ENCODE results near the gene USP20.

The USP20 gene

DNA sequence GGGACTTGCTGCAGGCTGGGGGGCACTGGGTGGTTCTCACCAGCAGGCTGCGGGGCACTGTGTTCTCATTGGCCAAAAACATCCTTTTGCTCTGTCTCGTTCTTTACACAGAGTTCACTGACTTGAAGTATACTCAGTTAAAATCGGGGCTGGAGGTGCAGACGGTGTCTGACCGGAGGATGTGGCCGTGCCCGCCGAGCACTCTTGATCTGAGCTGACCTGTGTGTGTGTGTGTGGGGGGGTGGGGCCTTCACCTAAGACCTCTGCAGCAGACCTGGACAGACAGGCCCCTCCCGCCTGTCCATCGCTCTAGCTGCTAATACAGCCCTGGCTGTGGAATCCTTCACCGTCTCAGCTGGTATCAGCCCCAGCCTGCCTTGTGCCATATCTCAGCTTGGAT is 25.1 kb upstream of the USP20 start:
- no peak overlapping the region for H3K4me3 ChIP-seq (ENCODE audit: low read length)

DNA sequence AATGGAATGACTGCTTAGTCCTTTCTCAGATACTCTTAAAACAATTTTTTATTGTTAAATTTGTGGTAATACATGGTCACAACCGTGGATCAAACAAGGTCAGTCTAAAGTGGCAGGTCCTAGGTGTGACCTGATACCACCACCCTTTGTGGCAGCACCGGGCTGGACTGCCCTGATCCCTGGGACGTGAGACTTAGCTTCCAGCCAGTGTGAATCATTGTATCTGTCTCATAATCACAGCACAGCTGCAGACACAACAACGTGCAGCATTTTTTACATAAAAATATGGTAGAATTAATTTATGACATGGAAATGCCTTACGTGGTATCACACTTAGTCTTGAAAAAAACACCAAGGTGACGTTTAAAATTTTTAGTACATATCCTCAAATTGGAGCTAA is 24.5 kb upstream of the USP20 start:
- Histone ChIP-seq H3K9me3 (ENCODE audit: control insufficient read depth, low read depth, low read length) (no peaks in the 10 kb centered on the region), H3K9ac (ENCODE audit: low read length) (no peak overlapping the region), H3K4me1 (ENCODE audit: control insufficient read depth, low read depth, low read length) (no peaks in the 10 kb centered on the region), H3K4me3 (ENCODE audit: low read length) (no peak overlapping the region), H3K27me3 (ENCODE audit: control insufficient read depth, insufficient read depth, low read length) (no peaks in the 10 kb centered on the region), H3K36me3 (ENCODE audit: control insufficient read depth, low read depth, low read length) (peaks cover 46% of the 10 kb centered on the region), H3K27ac (ENCODE audit: low read length) (no peak overlapping the region)

More for the DNA sequence above, 25.1 kb upstream of the USP20 start:
- H3K4me1 ChIP-seq (ENCODE audit: control insufficient read depth, low read depth, low read length) = no peaks in the 10 kb centered on the region
- no peak overlapping the region for H3K9ac ChIP-seq (ENCODE audit: low read length)
- peaks cover 44% of the 10 kb centered on the region for H3K36me3 ChIP-seq (ENCODE audit: control insufficient read depth, low read depth, low read length)
- no peaks in the 10 kb centered on the region for H3K27me3 ChIP-seq (ENCODE audit: control insufficient read depth, insufficient read depth, low read length)
- H3K27ac ChIP-seq (ENCODE audit: low read length) = no peak overlapping the region
- no peaks in the 10 kb centered on the region for H3K9me3 ChIP-seq (ENCODE audit: control insufficient read depth, low read depth, low read length)

DNA sequence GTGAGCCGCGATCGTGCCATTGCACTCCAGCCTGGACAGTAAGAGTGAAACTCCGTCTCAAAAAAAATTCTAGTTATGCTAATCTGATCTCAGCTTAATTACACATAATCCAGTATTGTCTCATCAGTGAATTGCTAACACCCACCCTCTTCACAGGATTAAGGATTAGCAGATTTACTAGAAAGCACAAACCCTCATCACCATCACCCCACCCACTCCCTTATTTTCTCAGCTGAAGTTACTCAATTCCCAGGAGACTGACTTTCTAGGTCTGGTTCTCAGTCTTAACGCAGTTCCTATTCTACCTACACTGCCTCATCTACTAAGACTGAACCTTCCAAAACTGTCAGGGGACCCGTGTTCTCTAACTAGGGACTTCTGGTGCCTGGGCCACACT is 23.3 kb upstream of the USP20 start:
- no peak overlapping the region for H3K9ac ChIP-seq (ENCODE audit: low read length)

DNA sequence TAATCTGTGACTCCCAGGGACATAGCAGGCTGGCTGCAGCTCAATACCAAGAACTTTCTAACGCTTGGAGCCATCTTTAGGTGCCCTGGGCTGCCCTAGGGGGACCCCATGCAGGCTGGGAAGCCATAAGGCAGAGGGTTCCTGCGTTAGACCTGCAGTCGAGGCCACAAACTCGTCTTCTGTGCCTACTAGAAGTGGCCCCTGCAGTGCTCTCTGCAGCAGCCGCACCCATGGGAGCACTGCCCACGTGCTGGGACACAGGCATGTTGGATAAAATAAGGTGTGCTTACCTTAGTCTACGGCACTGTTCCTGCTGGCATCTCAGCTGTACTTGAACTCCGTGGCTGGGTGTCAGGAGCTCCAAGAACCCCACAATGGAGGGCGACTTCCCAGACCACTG is 22.9 kb upstream of the USP20 start:
- Histone ChIP-seq H3K36me3 (ENCODE audit: control insufficient read depth, low read depth, low read length) (peaks cover 58% of the 10 kb centered on the region), H3K4me1 (ENCODE audit: control insufficient read depth, low read depth, low read length) (no peaks in the 10 kb centered on the region), H3K9ac (ENCODE audit: low read length) (no peak overlapping the region), H3K9me3 (ENCODE audit: control insufficient read depth, low read depth, low read length) (no peaks in the 10 kb centered on the region), H3K27me3 (ENCODE audit: control insufficient read depth, insufficient read depth, low read length) (no peaks in the 10 kb centered on the region), H3K4me3 (ENCODE audit: low read length) (no peak overlapping the region), H3K27ac (ENCODE audit: low read length) (no peak overlapping the region)

More for the DNA sequence above, 23.3 kb upstream of the USP20 start:
- no peaks in the 10 kb centered on the region for H3K27me3 ChIP-seq (ENCODE audit: control insufficient read depth, insufficient read depth, low read length)
- H3K36me3 ChIP-seq (ENCODE audit: control insufficient read depth, low read depth, low read length) = peaks cover 55% of the 10 kb centered on the region
- no peaks in the 10 kb centered on the region for H3K9me3 ChIP-seq (ENCODE audit: control insufficient read depth, low read depth, low read length)
- H3K4me3 ChIP-seq (ENCODE audit: low read length) = no peak overlapping the region
- no peak overlapping the region for H3K27ac ChIP-seq (ENCODE audit: low read length)
- H3K4me1 ChIP-seq (ENCODE audit: control insufficient read depth, low read depth, low read length) = no peaks in the 10 kb centered on the region

DNA sequence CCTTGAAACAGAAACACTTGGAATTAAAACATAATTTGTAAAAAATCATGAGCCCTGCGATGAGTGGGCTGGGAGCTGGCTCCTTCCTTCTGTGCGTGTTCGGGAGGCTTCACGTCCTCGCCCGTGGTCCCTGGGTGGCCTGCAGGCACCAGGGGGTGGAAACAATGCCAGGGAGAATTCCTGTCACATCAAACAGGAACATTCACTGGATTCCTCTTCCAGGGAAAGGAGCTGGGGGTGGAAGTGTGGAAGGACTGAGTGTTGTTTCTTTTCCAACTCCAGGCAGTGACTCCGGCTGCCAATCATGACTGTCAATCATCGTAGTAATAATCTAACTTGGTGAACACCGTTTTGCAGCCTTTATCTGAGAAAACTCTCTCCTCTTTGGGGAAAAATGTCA is 21.6 kb upstream of the USP20 start:
- no peaks in the 10 kb centered on the region for H3K27me3 ChIP-seq (ENCODE audit: control insufficient read depth, insufficient read depth, low read length)
- H3K27ac ChIP-seq (ENCODE audit: low read length) = no peak overlapping the region
- no peak overlapping the region for H3K4me3 ChIP-seq (ENCODE audit: low read length)
- H3K36me3 ChIP-seq (ENCODE audit: control insufficient read depth, low read depth, low read length) = peaks cover 64% of the 10 kb centered on the region
- H3K9ac ChIP-seq (ENCODE audit: low read length) = no peak overlapping the region
- no peaks in the 10 kb centered on the region for H3K4me1 ChIP-seq (ENCODE audit: control insufficient read depth, low read depth, low read length)
- no peaks in the 10 kb centered on the region for H3K9me3 ChIP-seq (ENCODE audit: control insufficient read depth, low read depth, low read length)

DNA sequence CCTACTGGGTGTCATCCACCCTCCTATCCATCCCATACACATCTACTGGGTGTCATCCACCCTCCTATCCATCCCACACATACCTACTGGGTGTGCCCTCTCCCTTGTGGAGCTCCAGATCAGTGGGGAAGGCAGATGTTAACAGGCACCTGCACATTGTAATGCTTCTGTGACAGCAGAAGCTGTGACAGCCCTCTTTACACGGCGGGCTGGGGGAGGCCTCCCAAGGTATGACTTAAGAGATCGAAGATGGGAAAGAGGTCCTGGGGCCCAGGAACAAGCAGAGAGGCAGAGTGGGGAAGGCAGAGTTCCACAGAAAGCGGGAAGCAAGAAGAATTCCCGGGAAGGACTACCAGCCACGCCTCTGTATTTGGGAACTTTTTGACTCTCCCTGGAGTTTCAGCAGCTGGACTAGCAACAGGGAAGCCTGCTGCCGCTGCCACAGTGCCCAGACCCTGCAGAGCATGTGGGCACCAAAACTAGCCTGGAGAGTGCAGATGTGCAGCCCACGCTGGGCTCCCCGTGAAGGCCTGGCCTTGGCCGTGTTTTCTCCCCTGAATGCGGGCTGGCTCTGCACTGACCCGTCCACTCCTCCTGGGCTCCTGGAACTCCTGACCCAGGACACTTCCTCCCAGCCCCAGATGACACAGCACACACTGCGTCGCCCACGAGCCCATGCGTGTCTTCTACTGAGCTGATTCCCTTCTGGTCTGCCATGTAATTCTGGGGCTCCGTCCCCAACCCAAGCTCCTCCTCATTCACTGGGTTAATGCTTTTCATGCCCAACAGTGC is 20.6 kb upstream of the USP20 start:
- H3K27me3 ChIP-seq (ENCODE audit: control insufficient read depth, insufficient read depth, low read length) = no peaks in the 10 kb centered on the region
- H3K4me1 ChIP-seq (ENCODE audit: control insufficient read depth, low read depth, low read length) = no peaks in the 10 kb centered on the region
- H3K27ac ChIP-seq (ENCODE audit: low read length) = no peak overlapping the region
- peaks cover 58% of the 10 kb centered on the region for H3K36me3 ChIP-seq (ENCODE audit: control insufficient read depth, low read depth, low read length)
- H3K4me3 ChIP-seq (ENCODE audit: low read length) = no peak overlapping the region
- no peaks in the 10 kb centered on the region for H3K9me3 ChIP-seq (ENCODE audit: control insufficient read depth, low read depth, low read length)
- H3K9ac ChIP-seq (ENCODE audit: low read length) = no peak overlapping the region

DNA sequence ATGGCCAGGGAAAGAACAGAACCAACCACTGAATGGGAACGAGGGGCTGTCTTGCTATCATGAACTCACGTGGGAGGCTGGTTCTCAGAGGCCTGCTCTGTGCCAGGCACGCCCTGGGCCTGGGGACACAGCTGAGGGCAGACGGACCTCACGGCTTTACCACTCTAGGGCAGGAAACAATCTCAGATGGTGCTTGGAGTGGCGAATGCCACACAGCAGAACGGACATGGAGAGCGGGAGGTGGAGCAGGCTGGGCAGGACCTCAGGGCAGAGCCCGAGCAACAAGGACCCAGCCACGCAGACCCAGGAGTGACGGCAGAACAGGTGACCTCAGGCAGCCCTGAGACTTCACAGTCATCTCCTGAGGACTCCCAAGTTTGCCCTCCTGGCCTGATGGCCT is 20.0 kb upstream of the USP20 start:
- Histone ChIP-seq H3K9ac (ENCODE audit: low read length) (no peak overlapping the region), H3K27ac (ENCODE audit: low read length) (no peak overlapping the region), H3K4me1 (ENCODE audit: control insufficient read depth, low read depth, low read length) (no peaks in the 10 kb centered on the region), H3K4me3 (ENCODE audit: low read length) (no peak overlapping the region), H3K9me3 (ENCODE audit: control insufficient read depth, low read depth, low read length) (no peaks in the 10 kb centered on the region), H3K27me3 (ENCODE audit: control insufficient read depth, insufficient read depth, low read length) (no peaks in the 10 kb centered on the region), H3K36me3 (ENCODE audit: control insufficient read depth, low read depth, low read length) (peaks cover 59% of the 10 kb centered on the region)

- Histone ChIP-seq H3K27me3 (ENCODE audit: control insufficient read depth, insufficient read depth, low read length) (no peaks in the 10 kb centered on the region), H3K36me3 (ENCODE audit: control insufficient read depth, low read depth, low read length) (peaks cover 62% of the 10 kb centered on the region), H3K4me1 (ENCODE audit: control insufficient read depth, low read depth, low read length) (no peaks in the 10 kb centered on the region)
These were observed 18.5 kb upstream of the USP20 start for GRCh38 chr9:129816501-129817435.

GRCh38 chr9:129822898-129823541 is 12.2 kb upstream of the USP20 start:
- Histone ChIP-seq H3K9me3 (ENCODE audit: control insufficient read depth, low read depth, low read length) (no peaks in the 10 kb centered on the region), H3K27me3 (ENCODE audit: control insufficient read depth, insufficient read depth, low read length) (no peaks in the 10 kb centered on the region), H3K36me3 (ENCODE audit: control insufficient read depth, low read depth, low read length) (peaks cover 40% of the 10 kb centered on the region), H3K4me3 (ENCODE audit: low read length) (peak overlapping the region; percentile 62), H3K4me1 (ENCODE audit: control insufficient read depth, low read depth, low read length) (no peaks in the 10 kb centered on the region), H3K9ac (ENCODE audit: low read length) (no peak overlapping the region), H3K27ac (ENCODE audit: low read length) (no peak overlapping the region)

More at GRCh38 chr9:129816501-129817435, 18.5 kb upstream of the USP20 start:
- H3K4me3 ChIP-seq (ENCODE audit: low read length) = no peak overlapping the region
- no peaks in the 10 kb centered on the region for H3K9me3 ChIP-seq (ENCODE audit: control insufficient read depth, low read depth, low read length)
- H3K9ac ChIP-seq (ENCODE audit: low read length) = no peak overlapping the region
- H3K27ac ChIP-seq (ENCODE audit: low read length) = no peak overlapping the region

GRCh38 chr9:129823542-129823934 is 11.7 kb upstream of the USP20 start:
- H3K4me1 ChIP-seq (ENCODE audit: control insufficient read depth, low read depth, low read length) = no peaks in the 10 kb centered on the region
- H3K9me3 ChIP-seq (ENCODE audit: control insufficient read depth, low read depth, low read length) = no peaks in the 10 kb centered on the region
- H3K36me3 ChIP-seq (ENCODE audit: control insufficient read depth, low read depth, low read length) = peaks cover 39% of the 10 kb centered on the region
- peak overlapping the region; percentile 62 for H3K9ac ChIP-seq (ENCODE audit: low read length)
- H3K27me3 ChIP-seq (ENCODE audit: control insufficient read depth, insufficient read depth, low read length) = no peaks in the 10 kb centered on the region
- H3K4me3 ChIP-seq (ENCODE audit: low read length) = peak overlapping the region; percentile 74
- H3K27ac ChIP-seq (ENCODE audit: low read length) = no peak overlapping the region

DNA sequence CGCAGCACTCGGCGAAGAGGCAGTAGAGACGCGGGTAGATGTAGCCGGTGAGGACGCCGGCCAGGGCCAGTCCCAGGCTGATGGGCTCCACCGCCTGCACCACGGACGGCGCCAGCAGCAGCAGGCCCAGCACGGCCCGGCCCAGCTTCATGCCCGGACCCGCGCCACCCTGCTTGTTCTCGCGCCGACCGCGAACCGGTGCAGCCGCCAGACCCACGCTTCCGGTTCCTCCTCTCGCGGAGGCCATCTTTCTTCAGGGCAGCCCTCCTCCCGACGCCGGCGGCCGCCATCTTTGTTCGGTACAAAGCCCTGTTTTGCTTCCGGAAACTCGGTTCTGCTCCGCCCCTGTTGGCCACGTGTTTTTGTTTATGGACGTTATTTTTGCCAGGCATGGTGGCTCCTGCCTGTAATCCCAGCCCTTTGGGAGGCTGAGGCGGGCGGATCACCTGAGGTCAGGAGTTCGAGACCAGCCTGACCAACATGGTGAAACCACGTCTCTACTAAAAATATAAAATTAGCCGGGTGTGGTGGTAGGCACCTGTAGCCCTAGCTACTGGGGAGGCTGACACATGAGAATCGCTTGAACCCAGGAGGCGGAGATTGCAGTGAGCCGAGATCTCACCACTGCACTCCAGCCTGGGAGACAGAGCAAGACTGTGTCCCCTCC is 11.2 kb upstream of the USP20 start, which contains the start of gene TOR1A:
Gene TOR1A, minus strand, starts transcription at position 202 of the 667 bp plus-strand sequence. Its CDS starts 51 bp downstream, at position 151.
- no peaks in the 10 kb centered on the region for H3K9me3 ChIP-seq (ENCODE audit: control insufficient read depth, low read depth, low read length)
- H3K27ac ChIP-seq (ENCODE audit: low read length) = no peak within 1 kb of the TSS
- H3K27me3 ChIP-seq (ENCODE audit: control insufficient read depth, insufficient read depth, low read length) = no peaks in the 10 kb centered on the region
- peak within 1 kb of the TSS; percentile 62 for H3K9ac ChIP-seq (ENCODE audit: low read length)
- H3K4me1 ChIP-seq (ENCODE audit: control insufficient read depth, low read depth, low read length) = no peaks in the 10 kb centered on the region
- peak within 1 kb of the TSS; percentile 74 for H3K4me3 ChIP-seq (ENCODE audit: low read length)
- H3K36me3 ChIP-seq (ENCODE audit: control insufficient read depth, low read depth, low read length) = peaks cover 39% of the 10 kb centered on the region

Measured in iPS-18a (cell line).